ENCODE data around the gene CADPS.

The CADPS gene

DNA sequence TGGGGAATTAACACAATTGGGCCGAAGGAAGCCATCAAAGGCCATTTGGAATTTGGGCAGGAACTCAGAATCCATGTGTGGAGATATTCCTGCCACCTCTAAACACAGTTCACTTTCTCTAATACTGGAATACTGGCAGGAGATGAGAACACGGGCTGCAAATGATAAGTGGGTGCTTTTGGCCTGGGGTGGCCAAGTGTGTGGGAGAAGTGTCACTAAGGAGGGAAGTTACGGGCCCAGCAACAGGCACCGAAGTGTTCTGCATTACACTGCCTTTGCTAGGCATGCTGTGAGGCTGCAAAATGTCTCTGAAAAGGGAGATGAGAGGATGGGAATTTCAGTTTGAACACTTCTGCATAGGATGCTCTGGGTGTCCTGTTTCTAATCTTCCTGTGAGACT, 412.4 kb downstream of the CADPS start:
- DNase-seq (ENCODE audit: extremely low read depth in 1 of 2, low read depth in 1 of 2), result no peak

DNA sequence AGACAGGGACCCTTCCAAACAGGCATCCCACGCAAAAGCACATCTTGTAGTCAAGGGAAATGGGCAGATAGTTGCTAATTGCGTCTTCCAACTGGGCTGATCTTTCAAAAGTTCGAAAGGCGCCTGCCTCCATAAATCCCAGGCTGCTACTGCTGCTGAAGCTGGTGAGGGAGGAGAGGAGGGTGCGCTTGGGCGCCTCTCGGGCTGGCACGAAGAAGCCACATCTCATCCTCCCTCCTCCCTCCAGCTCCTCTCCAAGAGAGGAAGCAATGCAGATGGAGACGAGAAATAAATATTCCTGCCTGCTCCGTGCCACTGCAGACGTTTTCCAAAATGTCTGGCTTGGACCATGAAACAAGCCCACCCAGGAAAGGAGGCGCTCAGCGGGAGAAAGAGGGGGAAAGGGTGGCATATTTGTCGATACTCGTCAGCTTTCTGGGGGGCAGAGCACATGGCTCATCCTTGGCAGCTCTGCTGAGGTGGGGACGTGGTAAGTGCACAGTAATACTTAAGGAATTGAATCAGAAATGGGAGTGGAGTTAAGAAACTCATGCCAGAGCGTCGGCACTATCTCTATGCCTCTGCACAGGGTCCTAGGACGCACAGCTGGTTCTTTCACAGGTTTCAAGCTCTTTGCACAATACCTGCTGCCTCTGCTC, 413.0 kb downstream of the CADPS start:
- DNase-seq (ENCODE audit: extremely low read depth in 1 of 2, low read depth in 1 of 2), result no peak

DNA sequence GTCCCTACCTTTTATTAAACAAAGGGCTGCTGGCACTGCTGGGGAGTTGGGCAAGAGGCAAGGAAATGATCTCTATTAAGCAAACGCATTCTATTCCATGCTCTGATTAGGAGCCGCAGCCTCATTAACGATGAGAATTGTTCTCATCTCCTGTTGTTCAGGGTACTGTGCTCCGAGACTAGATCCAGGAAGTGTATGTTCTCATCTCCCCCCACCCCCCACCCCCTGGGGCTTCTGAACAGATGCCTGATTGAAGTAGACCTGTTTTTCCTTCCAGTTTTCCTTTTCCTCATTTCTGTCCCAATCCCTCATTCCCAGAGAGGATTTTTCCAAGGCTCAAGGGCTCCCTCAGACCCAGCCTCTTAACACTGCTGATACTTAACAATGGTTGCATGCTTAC, 420.3 kb downstream of the CADPS start:
- no peak for DNase-seq (ENCODE audit: extremely low read depth in 1 of 2, low read depth in 1 of 2)

DNA sequence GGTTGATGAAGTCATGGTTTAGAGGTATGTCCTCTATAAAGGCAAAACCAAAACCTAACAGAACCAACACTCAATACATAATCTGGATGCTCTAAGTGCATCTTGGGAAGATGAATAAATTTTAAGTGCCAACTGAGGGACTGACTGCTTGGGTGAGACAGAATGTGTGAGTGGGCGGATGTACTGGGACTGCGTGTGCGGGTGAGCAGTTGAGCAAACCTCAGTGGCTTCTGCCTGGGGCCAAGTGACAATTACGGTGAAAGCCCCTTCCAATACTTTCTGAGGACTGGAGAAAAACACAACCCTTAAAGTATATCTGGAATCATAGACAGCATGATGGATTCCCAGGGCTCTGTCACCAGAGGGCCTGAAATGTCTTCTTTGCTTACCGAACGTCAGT, 421.8 kb downstream of the CADPS start:
- no peak for DNase-seq (ENCODE audit: extremely low read depth in 1 of 2, low read depth in 1 of 2)

DNA sequence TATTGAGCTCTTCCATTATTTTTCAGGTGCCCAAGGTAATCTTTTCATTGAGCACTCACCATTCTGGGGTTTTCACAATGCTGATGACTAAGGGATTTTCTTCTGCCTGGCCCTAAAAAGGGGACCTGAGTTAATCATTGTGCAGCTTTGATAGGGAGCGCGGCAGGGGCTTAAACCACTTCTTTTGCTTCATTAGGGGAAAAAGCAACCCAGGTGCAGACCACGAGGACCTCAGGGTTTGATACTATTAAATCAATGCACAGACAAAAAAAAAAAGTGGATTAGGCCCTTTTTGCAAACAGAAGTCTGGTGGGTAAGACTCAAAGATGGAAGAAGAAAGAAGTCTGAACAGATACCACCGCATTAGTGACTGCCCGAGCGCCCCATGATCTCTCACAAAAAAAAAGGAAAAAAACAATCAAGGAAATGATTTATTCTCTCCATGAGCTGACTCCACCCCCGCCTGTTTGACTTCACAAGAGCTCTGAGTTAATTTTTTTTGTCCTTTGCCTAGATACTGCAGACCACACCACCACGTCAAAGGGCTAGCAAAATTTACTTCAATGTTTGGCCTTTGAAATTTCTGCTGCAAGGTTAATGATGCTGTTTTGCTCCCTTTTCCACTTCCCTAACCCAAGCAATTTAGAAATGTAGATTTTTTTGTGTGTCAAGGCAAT, 423.9 kb downstream of the CADPS start:
- no peak for DNase-seq (ENCODE audit: extremely low read depth in 1 of 2, low read depth in 1 of 2)

DNA sequence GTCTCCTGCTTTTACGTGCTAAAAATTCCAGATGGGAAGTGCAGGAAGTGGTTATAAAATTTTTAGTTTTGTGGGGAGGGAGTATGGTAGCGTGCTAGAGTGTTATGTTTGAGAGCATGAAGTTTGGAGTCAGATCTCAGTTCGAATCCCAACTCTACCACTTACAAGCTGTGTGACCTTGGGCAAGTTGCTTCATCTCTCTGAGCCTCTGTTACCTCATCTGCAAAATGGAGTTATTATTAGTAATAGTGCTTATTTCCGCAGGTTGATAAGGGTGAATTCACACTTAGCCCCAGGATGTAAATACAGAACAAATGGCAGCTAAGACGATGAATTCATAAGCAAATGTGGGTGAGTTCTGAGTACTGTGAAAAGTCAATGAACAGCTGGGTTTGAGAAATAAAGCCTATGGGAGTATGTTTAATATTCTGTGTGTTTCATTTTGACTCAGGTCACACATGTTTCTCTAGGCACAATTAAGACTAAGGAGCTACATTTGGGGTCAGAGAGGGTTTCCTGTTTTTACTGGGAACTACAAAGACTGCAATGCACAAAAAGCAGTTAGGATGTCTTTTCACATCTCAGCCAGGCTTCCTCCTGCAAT, 428.8 kb downstream of the CADPS start:
- no peak for DNase-seq (ENCODE audit: extremely low read depth in 1 of 2, low read depth in 1 of 2)

DNA sequence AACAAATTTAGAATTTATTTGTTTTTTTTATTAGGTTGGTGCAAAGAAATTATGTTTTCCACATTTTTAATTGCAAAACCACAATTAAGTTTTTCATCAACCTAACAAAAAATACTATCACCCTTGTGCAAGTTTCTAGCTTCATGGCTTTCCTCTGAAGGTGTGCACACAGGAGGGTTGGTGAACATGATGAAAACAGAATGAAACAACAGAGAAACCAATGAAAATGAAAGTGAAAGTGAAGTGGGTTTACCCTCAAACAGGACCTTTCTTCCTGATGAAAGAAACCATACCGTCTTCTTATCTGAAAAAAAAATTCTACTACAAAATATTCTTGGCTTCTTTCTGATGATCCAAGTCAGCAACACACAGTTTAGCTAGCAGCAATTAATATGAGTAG, 429.9 kb downstream of the CADPS start:
- no peak for DNase-seq (ENCODE audit: extremely low read depth in 1 of 2, low read depth in 1 of 2)

DNA sequence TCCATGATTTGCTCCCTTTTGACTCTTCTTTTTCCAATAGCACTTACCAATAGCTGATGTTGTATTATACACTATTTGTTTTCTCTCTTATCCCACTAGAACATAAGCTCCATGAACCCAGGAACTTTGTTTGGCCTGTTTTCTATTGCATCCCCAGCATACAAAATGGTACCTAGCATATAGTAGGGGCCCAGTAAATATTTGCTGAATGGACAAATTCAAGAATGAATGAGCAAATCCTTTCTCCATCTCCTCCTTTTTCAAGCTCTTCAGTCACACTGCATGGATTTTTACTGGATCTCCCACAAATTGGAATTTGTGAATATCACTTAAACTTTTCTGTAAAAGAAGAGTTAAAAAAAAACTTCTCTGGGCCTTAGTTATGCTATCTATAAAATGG, 435.2 kb downstream of the CADPS start:
- no peak for DNase-seq (ENCODE audit: extremely low read depth in 1 of 2, low read depth in 1 of 2)

DNA sequence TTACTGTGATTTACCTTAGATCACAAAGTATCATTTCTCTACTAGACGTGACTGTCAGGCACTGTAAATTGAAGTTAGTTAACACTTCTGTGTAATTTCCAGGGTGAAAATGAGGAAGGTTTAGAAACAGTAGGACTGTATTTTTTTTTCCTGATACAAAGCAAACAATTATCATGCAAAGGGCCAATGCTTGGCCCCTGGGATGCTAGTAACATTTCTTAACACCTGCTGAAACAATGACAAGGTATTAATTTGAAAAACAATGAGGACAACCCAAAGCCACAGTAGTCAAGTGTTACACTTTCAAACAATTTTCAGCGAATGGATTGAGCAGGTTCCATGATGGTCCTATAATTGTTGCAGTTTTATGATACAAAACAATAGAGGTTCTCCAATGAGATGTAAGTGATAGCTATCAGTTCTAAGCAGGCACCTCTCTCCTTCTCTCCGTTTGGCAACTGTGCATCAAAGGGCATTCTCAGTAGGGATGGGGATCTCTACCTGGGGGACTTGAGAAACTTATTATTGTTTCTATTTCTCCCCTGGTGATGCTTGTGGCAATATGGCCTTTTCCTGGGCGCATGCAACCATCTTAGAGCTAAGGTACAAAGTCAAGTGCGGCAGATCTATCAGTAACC, 435.9 kb downstream of the CADPS start:
- DNase-seq (ENCODE audit: extremely low read depth in 1 of 2, low read depth in 1 of 2), result no peak

DNA sequence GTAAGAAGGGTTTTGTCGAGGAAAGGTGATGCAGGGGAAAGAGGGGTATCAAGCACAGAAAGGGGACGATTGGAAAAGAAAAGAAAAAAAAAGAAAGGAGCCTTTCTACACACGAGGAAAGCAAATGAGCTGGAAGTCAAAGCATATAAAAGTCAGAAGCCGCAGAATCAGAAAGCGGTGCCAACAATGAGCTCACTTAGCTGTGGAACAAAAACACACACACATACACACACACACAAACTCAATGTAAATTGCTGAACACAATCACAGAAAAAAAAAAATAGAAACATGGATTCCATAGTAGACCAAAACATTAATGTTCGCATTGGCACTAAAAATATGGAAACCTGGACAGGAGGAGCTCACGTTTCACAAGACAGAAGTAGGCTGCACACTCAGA, 438.4 kb downstream of the CADPS start:
- DNase-seq (ENCODE audit: extremely low read depth in 1 of 2, low read depth in 1 of 2), result no peak

DNA sequence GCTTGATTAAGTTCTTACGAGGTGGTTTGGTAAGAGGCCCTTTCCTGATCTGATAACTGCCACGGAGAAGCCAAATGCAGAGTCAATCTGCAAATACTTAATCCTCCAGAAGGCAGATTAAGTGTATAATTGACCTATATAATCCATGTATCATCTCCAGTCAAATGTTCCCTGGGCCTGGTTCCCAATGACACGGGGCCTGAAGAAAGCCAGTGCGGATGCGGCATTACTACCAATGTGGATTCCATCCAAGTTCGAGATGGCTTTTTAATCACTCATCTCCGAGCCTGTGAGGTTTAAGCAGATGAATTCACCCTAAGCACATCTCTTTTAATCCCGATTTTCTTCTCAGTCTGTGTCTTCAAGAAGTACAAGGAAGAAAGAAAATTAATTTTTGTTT, 441.8 kb downstream of the CADPS start:
- DNase-seq (ENCODE audit: extremely low read depth in 1 of 2, low read depth in 1 of 2), result no peak

DNA sequence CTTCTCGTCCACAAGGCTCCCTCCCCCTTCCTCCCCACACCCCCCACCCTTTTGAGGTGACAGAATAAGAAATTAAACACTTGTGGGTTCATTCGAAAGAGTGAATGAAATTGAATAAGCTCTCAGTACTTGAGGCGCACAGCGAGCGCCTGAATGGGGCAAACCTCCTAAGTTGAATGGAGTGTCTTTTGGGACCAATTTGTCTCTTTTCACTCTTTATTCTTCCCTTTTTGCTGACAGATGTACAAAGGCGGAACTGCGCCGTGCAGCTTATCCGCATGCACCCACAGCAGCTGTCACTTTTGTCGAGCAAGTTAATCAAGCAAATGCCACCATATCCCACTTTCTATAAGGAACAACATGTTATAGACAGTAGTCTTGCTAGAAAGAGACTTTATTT, 454.0 kb downstream of the CADPS start:
- no peak for DNase-seq (ENCODE audit: extremely low read depth in 1 of 2, low read depth in 1 of 2)

DNA sequence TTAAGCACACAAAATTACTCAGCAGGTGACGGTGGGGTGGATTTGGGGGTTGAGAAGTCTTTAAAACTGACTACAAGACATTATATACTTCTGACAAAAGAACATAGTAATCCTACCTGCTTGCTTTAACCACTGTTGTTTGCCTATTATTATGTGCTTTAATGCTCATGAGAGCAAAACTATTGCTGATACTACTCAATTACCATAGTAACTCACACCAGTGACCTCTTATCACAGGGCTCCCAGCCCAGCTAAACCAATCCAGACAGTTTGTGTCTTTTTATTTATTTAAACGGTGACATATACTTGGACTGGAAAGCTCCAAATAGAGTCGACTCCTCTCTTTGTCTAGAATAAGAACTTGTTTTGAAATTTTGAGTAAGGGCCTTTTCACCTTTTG, 459.1 kb downstream of the CADPS start:
- DNase-seq (ENCODE audit: extremely low read depth in 1 of 2, low read depth in 1 of 2), result no peak

DNA sequence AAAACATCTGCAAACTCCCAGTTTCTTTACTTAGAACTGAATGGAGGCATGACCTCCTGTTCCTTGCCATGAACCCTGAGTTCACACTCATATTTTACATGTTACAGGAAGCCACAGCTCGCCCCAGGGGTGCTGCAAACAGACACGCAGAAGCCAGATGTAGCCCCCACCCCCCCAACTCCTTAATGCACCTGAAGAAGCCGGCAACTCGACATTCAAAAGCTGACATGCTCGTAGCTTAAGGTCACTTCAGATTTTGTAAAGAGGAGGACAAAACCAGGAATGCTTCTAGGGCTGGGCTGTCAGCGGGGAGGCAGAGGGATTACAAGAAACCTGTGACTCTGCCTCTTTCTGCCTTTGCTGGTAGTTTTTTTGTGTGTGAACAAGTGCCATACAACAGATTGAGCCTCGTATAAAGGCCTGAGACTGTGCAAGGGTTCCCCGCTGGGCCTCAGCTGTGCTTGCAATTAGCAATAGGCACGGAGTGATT, 459.9 kb downstream of the CADPS start:
- no peak for DNase-seq (ENCODE audit: extremely low read depth in 1 of 2, low read depth in 1 of 2)

DNA sequence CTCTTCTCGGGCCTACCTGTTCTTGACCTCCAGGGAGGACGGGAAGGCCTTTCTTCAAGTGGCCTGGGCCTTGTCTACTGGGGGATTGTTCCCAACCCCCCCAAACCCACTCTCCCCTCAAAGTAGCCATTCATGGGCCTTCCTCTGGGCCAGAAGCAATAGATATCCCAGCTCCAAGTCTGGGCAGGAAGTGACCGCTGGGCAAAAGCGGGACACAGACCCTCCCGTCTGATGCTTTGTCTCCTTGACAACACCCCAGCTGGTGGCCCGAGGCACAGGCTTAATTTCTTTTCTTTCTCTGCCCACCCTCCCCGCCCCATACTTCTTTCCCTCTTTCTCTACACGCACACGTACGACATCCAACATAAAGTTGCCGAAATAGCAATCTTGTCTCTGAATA, 460.4 kb downstream of the CADPS start:
- DNase-seq (ENCODE audit: extremely low read depth in 1 of 2, low read depth in 1 of 2), result no peak

DNA sequence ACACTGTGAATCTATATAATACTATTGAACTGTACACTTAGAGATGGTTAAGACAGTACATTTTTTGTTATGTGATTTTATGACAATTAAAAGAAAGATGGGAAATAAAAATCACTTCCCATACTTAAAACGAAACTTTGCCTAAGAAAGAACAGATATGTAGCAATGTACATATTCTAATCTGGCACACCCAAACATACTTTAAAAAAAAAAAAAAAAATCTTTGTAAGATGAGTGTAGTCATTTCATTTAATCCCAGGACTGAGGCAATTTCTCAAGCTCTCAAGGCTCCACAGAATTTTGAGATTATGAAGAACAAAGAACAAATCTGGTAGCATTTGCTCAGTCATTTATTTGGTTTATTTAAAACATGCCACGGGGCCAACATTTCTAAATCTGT, 461.5 kb downstream of the CADPS start:
- no peak for DNase-seq (ENCODE audit: extremely low read depth in 1 of 2, low read depth in 1 of 2)

DNA sequence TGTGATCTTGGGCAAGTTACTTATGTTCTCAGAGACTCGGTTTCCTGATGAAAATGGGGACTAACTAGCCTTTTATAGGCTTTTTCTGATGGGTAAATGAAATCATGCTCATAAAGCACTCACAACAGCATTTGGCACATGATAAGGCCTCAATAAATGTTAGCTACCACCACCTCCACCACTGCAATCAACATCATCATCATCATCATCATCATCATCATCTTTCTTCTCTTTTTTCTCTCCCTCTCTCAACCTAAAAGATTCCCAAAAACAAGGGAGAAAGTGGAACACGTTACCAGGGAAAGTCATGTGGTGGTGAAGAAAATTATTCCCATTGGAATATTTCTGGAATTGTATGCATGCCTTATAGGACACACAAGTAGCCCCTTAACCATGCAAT, 468.3 kb downstream of the CADPS start:
- no peak for DNase-seq (ENCODE audit: extremely low read depth in 1 of 2, low read depth in 1 of 2)

DNA sequence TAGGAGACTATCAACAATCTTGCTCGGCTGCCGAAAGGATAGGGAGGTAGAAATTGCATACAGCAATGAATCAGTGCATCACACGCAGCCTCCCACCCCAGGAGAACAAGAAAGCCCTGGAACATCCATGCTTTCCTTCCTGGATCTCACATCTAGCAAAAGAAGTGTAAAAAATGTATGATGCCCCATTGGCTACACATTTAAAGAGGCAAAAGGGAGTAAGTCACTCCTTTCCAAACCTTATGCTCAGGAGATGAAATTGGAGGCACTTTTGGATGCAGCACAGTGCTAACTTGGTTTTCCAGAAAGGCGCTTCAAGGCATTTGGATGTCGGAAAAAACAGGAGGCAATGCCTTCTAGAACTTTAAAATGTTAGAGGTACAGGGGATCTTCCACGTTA, 469.6 kb downstream of the CADPS start:
- no peak for DNase-seq (ENCODE audit: extremely low read depth in 1 of 2, low read depth in 1 of 2)

DNA sequence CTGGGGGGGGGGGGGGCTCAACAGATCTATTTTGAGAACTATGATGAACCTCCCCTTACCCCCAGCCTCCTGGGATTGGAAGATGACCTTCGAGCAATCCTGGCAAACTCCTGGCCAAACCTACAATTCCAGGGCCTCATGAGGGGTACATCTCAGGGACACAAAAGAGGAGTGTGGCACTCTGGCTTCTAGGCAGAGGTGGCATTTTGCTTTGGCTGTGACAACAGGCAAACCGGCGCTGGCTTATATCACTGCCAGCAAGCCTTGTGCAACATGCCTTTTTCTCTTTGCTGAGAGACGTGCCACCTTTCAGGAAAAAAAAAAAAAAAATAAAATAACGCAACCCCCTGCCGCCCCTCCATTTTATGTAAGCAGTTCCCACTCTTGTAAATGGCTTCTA, 470.1 kb downstream of the CADPS start:
- DNase-seq (ENCODE audit: extremely low read depth in 1 of 2, low read depth in 1 of 2), result no peak

DNA sequence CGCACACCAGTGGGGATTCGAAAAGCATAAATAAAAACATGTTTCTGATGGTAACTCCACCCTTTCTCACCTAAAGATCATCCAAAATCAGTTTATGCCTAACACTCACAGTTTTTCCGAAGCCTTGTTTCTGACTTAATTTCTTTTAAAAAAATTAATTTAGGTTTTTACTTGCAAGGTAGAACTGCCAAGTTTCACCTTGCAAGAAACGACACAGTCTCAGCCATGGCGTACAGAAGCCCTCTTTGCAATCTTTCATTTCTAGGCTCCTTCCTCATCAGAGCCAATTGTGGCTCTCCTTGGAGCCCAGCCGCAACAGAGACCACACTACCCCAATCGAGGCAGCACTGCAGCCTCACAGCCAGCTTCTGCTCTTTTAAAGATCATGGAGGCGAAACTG, 470.9 kb downstream of the CADPS start:
- no peak for DNase-seq (ENCODE audit: extremely low read depth in 1 of 2, low read depth in 1 of 2)

DNA sequence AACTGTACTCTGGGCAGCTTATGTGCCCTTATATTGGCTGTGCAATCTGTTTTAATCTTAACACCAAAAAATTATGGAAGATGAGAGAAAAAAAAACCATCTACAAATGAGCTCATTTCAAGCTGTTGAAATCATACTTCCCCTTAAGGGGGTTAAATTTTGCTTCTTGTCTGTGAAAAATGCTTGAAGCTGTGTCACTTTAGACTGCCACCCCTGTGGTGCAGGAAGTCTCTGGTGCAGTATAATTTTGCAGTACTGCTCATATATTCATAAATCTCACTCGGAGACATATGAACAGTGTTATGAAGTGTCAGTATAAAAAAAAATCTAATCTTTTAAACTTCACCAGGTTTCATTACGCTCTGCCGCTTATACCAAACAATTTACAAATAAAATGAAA, 471.5 kb downstream of the CADPS start:
- DNase-seq (ENCODE audit: extremely low read depth in 1 of 2, low read depth in 1 of 2), result no peak
